GM12891 (cell line): ENCODE results near the gene TRAPPC12.

ENCODE experiments used
- PAX5 ChIP-seq: IDR thresholded peaks from 2 replicates; pipeline ENCODE4 v1.6.1; 2011; ENCODE audit warnings: low read length, moderate library complexity, mild to moderate bottlenecking; ENCODE audit not compliant: insufficient read depth, severe bottlenecking
- POLR2A ChIP-seq: IDR thresholded peaks from 2 replicates; pipeline ENCODE4 v1.6.1; 2011; ENCODE audit warnings: low read depth, low read length, control low read depth
- POLR2AphosphoS5 ChIP-seq: IDR thresholded peaks from 2 replicates; pipeline ENCODE4 v1.6.1; 2011; ENCODE audit warnings: low read depth, low read length, control low read depth
- TAF1 ChIP-seq: IDR thresholded peaks from 2 replicates; pipeline ENCODE4 v1.6.1; 2011; ENCODE audit warnings: low read depth, low read length, control low read depth

- TF ChIP-seq POLR2A = no peak
- TF ChIP-seq TAF1 = no peak
- TF ChIP-seq POLR2AphosphoS5 = no peak
- TF ChIP-seq PAX5 = no peak
These were observed 44.8 kb upstream of the TRAPPC12 start for GRCh38 chr2:3334392-3335345.
